Muscle of leg (tissue), 11 donors: ENCODE measurements around the gene AMN1. TPM values are rescaled to one million over a fixed set of nuclear protein-coding genes. Genes with fewer than 3 reads are reported as not detected.
"Not testable (repeated sequence)": the region's sequence is repeated elsewhere in the genome, so short reads cannot be mapped to it uniquely, and the experiment has no call there.

ENCODE experiments used
- DNase-seq: peaks from one replicate; pipeline ENCODE4 v3.0.0; 2013
- H3K27ac ChIP-seq: one replicate; pipeline ENCODE4 v1.5.1; 2013; ENCODE audit warnings: mild to moderate bottlenecking, low read length, control low read depth
- H3K27me3 ChIP-seq: one replicate; pipeline ENCODE4 v1.6.1; 2013; ENCODE audit warnings: low read length; ENCODE audit not compliant: control insufficient read depth, insufficient read depth
- H3K36me3 ChIP-seq: one replicate; pipeline ENCODE4 v1.6.1; 2013; ENCODE audit warnings: low read length; ENCODE audit not compliant: control insufficient read depth, insufficient read depth
- H3K4me1 ChIP-seq: one replicate; pipeline ENCODE4 v1.6.1; 2013; ENCODE audit warnings: low read length; ENCODE audit not compliant: control insufficient read depth, insufficient read depth
- H3K4me3 ChIP-seq: one replicate; pipeline ENCODE4 v1.5.1; 2013; ENCODE audit warnings: low read length, control low read depth
- H3K9me3 ChIP-seq: replicated peaks from 2 replicates; pipeline ENCODE4 v1.6.1; 2013; ENCODE audit warnings: low read depth, low read length; ENCODE audit not compliant: control insufficient read depth
- WGBS: methylation state at CpG from one replicate; pipeline ENCODE4 v1.1.5; 2013; ENCODE audit warnings: missing lambda C conversion rate; ENCODE audit not compliant: insufficient coverage; 5-methylcytosine and 5-hydroxymethylcytosine counted together
- polyA plus RNA-seq, 8 donors: library from polyadenylated mRNA; unstranded; fragments of 120-200 nt; gene quantifications; one replicate each; pipeline versions ENCODE4 v1.2.1 to v1.2.3, GENCODE V29; 2013; ENCODE audit warnings: inconsistent platforms in 1 of 8, low replicate concordance in 1 of 8; ENCODE audit not compliant: insufficient read length in 8 of 8, insufficient read depth in 1 of 8
- total RNA-seq: library from RNA; stranded (reverse); fragments of 120-200 nt; gene quantifications from one replicate; pipeline ENCODE4 v1.2.4, GENCODE V29; 2013

Gene AMN1
- total and polyA plus RNA-seq, 9 donors, result 9.2 to 12.3 (median 10.0) TPM

DNA sequence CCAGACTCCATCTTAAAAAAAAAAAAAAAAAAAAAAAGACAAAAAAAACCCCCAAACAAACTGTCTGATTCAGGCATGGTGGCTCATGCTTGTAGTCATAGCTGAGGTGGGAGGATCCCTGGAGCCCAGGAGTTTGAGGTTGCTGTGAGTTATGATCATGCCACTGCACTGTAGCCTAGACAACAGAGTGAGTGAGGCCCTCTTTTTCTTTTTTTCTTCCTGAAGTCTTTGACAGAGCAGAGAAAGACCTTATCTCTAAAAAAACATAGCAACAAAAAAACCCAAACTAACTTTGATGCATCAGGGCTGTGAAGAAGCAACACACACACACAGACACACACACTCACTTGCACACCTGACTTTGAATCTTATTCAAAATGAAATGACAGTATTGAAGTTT lies 7.7 kb upstream of the AMN1 start:
- no peaks in the 10 kb centered on the region for H3K4me1 ChIP-seq
- H3K27me3 ChIP-seq, result peaks cover 2% of the 10 kb centered on the region
- H3K4me3 ChIP-seq, result no peak overlapping the region
- no peaks in the 10 kb centered on the region for H3K9me3 ChIP-seq
- no peak for DNase-seq
- H3K36me3 ChIP-seq, result no peaks in the 10 kb centered on the region
- no peak overlapping the region for H3K27ac ChIP-seq

- 90% methylated on average over 6 of the region's 15 CpGs for WGBS
- not testable (repeated sequence) for H3K27ac ChIP-seq, H3K4me3 ChIP-seq, H3K9me3 ChIP-seq, H3K4me1 ChIP-seq, DNase-seq, H3K36me3 ChIP-seq, H3K27me3 ChIP-seq
Measured at GRCh38 chr12:31733549-31734432, 5.0 kb upstream of the AMN1 start.

DNA sequence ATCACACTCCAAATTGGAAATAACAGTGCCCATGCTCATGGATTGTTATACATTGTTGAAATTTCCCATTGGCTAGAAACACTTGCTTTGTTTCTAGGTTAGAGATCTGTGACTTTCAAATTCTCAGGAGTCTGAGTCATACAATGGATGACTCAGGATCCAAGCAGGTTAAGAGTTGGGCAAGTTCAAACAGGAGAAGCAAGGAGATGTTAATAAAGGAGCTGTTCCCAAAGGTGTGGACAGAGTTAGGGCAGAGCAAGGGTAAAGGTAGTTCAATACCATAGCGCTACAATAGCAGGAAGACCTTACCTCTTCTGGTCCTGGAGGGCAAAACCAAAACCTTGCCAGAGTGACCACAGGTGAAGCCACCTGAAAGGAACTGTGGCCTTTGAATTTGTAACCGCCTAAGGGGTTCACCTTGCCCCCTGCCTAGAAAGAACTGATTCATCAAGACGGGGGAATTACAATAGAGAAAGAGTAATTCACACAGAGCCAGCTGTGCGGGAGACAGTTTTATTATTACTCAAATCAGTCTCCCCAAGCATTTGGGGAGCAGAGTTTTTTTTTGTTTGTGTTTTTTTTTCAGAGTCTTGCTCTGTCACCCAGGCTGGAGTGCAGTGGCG lies 4.2 kb upstream of the AMN1 start:
- Histone ChIP-seq H3K9me3 (peaks cover 4% of the 10 kb centered on the region), H3K36me3 (no peaks in the 10 kb centered on the region), H3K4me1 (peaks cover 6% of the 10 kb centered on the region), H3K4me3 (no peak overlapping the region), H3K27ac (no peak overlapping the region), H3K27me3 (peaks cover 2% of the 10 kb centered on the region)
- no peak for DNase-seq
- WGBS, result 83% methylated on average over 2 of the region's 5 CpGs

DNA sequence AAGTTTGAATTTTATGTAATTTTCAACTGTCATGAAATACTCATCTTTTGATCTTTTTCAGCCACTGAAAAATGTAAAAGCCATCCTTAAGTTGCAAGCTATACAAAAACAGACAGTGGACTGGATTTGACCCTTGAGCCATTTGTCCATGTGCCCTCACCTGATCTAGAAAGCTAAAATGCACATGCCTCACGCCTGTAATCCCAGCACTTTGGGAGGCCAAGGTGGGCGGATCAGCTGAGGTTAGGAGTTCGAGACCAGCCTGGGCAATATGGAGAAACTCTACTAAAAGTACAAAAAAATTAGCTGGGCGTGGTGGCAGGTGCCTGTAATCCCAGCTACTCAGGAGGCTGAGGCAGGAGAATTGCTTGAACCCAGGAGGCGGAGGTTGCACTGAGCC lies 2.4 kb upstream of the AMN1 start:
- H3K4me3 ChIP-seq, H3K9me3 ChIP-seq, DNase-seq, H3K27ac ChIP-seq, H3K36me3 ChIP-seq, H3K4me1 ChIP-seq, H3K27me3 ChIP-seq: not testable (repeated sequence)
- WGBS, result 92% methylated on average over 4 of the region's 5 CpGs

DNA sequence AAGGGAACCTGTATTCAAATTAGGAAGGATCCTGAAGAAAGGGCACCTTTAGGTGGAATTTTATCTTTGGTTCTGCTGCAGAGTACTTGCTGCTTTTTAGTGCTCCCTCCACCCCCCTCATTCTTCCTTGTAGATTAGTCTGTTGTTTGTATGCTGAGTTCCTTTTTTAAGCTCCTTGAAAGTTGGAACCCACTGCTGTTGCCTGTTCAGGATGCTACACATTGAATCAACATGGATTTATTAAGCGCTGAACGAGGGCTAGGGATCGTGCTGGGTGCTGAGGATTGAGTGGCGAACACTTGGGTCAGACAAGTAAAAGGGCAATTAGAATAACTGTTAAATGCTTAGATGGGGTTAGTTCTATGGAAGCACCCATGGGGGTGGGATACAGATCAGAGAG lies 884 bp upstream of the AMN1 start:
- H3K27me3 ChIP-seq, result peaks cover 2% of the 10 kb centered on the region
- WGBS, result 90% methylated on average over 4 of the region's 4 CpGs
- H3K9me3 ChIP-seq, result peaks cover 4% of the 10 kb centered on the region
- peak overlapping the region; percentile 99 for H3K27ac ChIP-seq
- H3K4me1 ChIP-seq, result peaks cover 6% of the 10 kb centered on the region
- no peaks in the 10 kb centered on the region for H3K36me3 ChIP-seq
- H3K4me3 ChIP-seq, result peak overlapping the region; percentile 46
- DNase-seq, result no peak

DNA sequence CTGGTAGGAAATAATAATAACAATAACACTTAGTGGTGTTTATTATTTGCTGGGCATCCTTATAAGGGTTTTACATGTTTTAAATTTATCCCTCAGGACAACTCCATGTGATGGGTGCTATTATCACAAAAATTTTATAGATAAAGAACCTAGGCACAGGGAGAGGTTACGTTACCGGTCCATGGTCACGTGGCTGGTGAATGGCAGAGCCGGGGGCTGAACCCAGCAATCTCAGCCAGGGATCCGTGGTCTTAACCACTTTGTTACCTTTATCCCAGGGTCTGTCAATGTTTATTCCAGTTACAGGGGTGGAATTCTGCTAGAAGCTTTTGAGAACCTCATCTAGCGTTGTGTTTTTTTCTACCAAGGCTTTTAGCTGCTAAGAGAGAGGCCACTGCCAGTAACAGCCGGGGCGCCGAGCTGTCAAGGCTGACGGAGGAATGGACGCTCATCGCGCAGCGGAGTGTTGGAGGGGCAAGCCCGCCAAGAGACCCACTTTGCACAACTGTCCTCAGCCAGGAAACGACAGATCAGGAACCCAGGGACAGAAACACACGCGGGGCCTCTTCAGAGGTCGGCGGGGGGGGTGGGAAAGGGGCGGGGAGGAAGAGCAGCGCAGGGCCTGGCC lies 418 bp downstream of the AMN1 start:
- peaks cover 4% of the 10 kb centered on the region for H3K9me3 ChIP-seq
- peak overlapping the region; percentile 46 for H3K4me3 ChIP-seq
- no peaks in the 10 kb centered on the region for H3K27me3 ChIP-seq
- no peak for DNase-seq
- peak overlapping the region; percentile 99 for H3K27ac ChIP-seq
- H3K4me1 ChIP-seq, result peaks cover 6% of the 10 kb centered on the region
- H3K36me3 ChIP-seq, result no peaks in the 10 kb centered on the region
- 0% methylated on average over 11 of the region's 22 CpGs for WGBS

DNA sequence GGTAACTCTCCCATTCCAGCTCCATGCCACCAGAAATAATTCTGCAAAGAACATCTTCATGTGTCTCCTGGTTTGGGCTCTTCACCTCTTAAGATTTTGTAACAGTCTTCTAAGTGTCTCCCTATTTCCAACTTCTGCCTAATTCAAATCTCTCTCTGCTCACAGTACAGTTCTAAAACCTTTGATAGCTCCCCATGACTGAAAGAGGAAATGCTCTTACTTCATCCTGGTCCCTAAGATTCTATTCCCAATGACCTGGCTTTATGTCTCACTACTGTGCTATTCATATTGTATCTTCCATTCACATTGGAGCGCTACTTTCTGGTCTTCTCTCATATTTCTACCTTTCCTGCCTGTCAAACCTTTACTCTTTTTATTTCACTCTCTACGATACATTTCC lies 1.6 kb downstream of the AMN1 start:
- no peaks in the 10 kb centered on the region for H3K36me3 ChIP-seq
- 100% methylated on average over 1 of the region's 2 CpGs for WGBS
- no peak overlapping the region for H3K27ac ChIP-seq
- DNase-seq, result no peak
- no peak overlapping the region for H3K4me3 ChIP-seq
- H3K9me3 ChIP-seq, result peaks cover 4% of the 10 kb centered on the region
- no peaks in the 10 kb centered on the region for H3K27me3 ChIP-seq
- H3K4me1 ChIP-seq, result peaks cover 6% of the 10 kb centered on the region

- peaks cover 6% of the 10 kb centered on the region for H3K4me1 ChIP-seq
- no peak for DNase-seq
- H3K27me3 ChIP-seq, result no peaks in the 10 kb centered on the region
- H3K4me3 ChIP-seq, result no peak overlapping the region
- H3K9me3 ChIP-seq, result peaks cover 4% of the 10 kb centered on the region
- no peaks in the 10 kb centered on the region for H3K36me3 ChIP-seq
- H3K27ac ChIP-seq, result no peak overlapping the region
Measured at GRCh38 chr12:31726575-31726974, 2.2 kb downstream of the AMN1 start.

DNA sequence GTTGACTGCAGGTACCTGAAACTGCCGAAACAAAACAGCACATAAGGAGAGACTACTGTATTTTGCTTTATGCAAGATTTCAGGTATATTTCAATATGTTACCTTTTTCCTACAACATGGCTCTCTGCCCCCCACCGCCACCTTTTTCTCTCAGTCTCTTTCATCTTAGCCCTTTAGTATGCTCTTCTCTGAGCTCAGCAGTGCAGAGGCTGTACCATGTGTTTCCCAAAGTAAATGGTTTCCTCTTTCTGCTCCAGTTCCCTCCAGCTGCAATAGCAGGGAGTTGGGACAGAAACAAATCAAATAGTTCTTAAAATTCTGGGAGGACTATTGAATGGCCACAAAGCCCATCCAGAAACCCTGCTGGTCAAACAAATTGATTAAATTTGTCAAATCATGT lies 4.3 kb downstream of the AMN1 start:
- peak; percentile 26 for DNase-seq
- no peaks in the 10 kb centered on the region for H3K27me3 ChIP-seq

GRCh38 chr12:31722580-31722979 lies 6.2 kb downstream of the AMN1 start:
- H3K9me3 ChIP-seq, result peaks cover 8% of the 10 kb centered on the region
- no peak for DNase-seq
- H3K4me1 ChIP-seq, result no peaks in the 10 kb centered on the region
- H3K27me3 ChIP-seq, result no peaks in the 10 kb centered on the region
- no peak overlapping the region for H3K4me3 ChIP-seq
- no peak overlapping the region for H3K27ac ChIP-seq
- 63% methylated on average over 2 of the region's 2 CpGs for WGBS
- no peaks in the 10 kb centered on the region for H3K36me3 ChIP-seq

More for the DNA sequence above, 4.3 kb downstream of the AMN1 start:
- H3K4me1 ChIP-seq, result peaks cover 2% of the 10 kb centered on the region
- peaks cover 6% of the 10 kb centered on the region for H3K9me3 ChIP-seq
- no peak overlapping the region for H3K27ac ChIP-seq
- no peak overlapping the region for H3K4me3 ChIP-seq
- 80% methylated on average over 1 of the region's 2 CpGs for WGBS
- H3K36me3 ChIP-seq, result no peaks in the 10 kb centered on the region
